Measurements from ENCODE around the gene SYT12. TPM values are rescaled to one million over a fixed set of nuclear protein-coding genes. Genes with fewer than 3 reads are reported as not detected.
A peak's percentile ranks its signal among the peaks of the same experiment; 100 is the strongest.

Gene SYT12
- total and polyA plus RNA-seq, 2 of the 13 experiments (the other 11 are each of a cell fraction or from before 2014, with no cell fraction given), result 0.01 to 0.02 TPM

DNA sequence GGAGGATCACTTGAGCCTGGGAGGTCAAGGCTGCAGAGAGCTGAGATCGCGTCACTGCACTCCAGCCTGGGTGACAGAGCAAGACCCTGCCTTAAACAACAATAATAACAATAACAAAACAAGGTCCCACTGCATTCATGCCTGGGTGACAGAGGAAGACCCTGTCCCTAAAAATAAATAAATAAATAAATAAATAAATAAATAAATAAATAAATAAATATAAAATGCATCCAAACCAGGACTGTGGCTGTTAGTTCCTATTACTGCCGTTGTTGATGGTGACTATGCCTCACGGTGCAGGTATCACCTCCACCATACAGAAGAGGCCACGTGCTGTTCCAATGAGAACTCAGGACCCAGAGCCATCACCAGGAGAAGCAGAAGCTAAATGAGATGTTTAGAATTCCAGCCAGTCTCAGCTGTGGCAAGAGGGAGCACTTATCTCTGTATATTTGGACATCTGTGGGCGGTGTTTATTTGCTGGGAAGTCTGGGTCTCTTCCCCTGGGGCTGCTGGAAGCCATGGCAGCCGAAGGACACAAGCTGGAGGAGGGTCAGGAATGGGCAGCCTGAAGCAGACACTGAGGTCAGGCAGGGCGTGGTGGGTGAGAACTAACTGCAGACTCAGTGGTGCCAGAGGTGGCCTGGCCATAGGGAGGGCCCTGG, 26.2 kb upstream of the SYT12 start (continued):
- TF ChIP-seq, protein P1, sequence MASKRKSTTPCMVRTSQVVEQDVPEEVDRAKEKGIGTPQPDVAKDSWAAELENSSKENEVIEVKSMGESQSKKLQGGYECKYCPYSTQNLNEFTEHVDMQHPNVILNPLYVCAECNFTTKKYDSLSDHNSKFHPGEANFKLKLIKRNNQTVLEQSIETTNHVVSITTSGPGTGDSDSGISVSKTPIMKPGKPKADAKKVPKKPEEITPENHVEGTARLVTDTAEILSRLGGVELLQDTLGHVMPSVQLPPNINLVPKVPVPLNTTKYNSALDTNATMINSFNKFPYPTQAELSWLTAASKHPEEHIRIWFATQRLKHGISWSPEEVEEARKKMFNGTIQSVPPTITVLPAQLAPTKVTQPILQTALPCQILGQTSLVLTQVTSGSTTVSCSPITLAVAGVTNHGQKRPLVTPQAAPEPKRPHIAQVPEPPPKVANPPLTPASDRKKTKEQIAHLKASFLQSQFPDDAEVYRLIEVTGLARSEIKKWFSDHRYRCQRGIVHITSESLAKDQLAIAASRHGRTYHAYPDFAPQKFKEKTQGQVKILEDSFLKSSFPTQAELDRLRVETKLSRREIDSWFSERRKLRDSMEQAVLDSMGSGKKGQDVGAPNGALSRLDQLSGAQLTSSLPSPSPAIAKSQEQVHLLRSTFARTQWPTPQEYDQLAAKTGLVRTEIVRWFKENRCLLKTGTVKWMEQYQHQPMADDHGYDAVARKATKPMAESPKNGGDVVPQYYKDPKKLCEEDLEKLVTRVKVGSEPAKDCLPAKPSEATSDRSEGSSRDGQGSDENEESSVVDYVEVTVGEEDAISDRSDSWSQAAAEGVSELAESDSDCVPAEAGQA (IDR thresholded peaks at IDR 0.05; ENCODE audit: low read depth), result no peak
- TF ChIP-seq, protein P1 (CRISPR knock-in tag; IDR thresholded peaks at IDR 0.05; ENCODE audit: borderline replicate concordance), result no peak
- TF ChIP-seq KLF16 (CRISPR knock-in tag; IDR thresholded peaks at IDR 0.05) (no peak), FOSL2 (CRISPR knock-in tag; IDR thresholded peaks at IDR 0.05) (peak; percentile 32; the same call in 1 of the 2 replicates), ZNF777 (CRISPR knock-in tag; IDR thresholded peaks at IDR 0.05) (no peak), BCL6 (CRISPR knock-in tag; IDR thresholded peaks at IDR 0.05) (peak; percentile 73), ZNF33B (CRISPR knock-in tag; IDR thresholded peaks at IDR 0.05) (no peak), FOXA1 (IDR thresholded peaks at IDR 0.05) (no peak), FOXA1 (CRISPR knock-in tag; IDR thresholded peaks at IDR 0.05) (peak; percentile 73), NFE2 (CRISPR knock-in tag; IDR thresholded peaks at IDR 0.05) (no peak), TGIF2 (CRISPR knock-in tag; IDR thresholded peaks at IDR 0.05) (no peak)
- TF ChIP-seq, protein P2, sequence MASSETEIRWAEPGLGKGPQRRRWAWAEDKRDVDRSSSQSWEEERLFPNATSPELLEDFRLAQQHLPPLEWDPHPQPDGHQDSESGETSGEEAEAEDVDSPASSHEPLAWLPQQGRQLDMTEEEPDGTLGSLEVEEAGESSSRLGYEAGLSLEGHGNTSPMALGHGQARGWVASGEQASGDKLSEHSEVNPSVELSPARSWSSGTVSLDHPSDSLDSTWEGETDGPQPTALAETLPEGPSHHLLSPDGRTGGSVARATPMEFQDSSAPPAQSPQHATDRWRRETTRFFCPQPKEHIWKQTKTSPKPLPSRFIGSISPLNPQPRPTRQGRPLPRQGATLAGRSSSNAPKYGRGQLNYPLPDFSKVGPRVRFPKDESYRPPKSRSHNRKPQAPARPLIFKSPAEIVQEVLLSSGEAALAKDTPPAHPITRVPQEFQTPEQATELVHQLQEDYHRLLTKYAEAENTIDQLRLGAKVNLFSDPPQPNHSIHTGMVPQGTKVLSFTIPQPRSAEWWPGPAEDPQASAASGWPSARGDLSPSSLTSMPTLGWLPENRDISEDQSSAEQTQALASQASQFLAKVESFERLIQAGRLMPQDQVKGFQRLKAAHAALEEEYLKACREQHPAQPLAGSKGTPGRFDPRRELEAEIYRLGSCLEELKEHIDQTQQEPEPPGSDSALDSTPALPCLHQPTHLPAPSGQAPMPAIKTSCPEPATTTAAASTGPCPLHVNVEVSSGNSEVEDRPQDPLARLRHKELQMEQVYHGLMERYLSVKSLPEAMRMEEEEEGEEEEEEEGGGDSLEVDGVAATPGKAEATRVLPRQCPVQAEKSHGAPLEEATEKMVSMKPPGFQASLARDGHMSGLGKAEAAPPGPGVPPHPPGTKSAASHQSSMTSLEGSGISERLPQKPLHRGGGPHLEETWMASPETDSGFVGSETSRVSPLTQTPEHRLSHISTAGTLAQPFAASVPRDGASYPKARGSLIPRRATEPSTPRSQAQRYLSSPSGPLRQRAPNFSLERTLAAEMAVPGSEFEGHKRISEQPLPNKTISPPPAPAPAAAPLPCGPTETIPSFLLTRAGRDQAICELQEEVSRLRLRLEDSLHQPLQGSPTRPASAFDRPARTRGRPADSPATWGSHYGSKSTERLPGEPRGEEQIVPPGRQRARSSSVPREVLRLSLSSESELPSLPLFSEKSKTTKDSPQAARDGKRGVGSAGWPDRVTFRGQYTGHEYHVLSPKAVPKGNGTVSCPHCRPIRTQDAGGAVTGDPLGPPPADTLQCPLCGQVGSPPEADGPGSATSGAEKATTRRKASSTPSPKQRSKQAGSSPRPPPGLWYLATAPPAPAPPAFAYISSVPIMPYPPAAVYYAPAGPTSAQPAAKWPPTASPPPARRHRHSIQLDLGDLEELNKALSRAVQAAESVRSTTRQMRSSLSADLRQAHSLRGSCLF (CRISPR knock-in tag; IDR thresholded peaks at IDR 0.05; ENCODE audit: borderline replicate concordance), result no peak
- TF ChIP-seq, protein P3, sequence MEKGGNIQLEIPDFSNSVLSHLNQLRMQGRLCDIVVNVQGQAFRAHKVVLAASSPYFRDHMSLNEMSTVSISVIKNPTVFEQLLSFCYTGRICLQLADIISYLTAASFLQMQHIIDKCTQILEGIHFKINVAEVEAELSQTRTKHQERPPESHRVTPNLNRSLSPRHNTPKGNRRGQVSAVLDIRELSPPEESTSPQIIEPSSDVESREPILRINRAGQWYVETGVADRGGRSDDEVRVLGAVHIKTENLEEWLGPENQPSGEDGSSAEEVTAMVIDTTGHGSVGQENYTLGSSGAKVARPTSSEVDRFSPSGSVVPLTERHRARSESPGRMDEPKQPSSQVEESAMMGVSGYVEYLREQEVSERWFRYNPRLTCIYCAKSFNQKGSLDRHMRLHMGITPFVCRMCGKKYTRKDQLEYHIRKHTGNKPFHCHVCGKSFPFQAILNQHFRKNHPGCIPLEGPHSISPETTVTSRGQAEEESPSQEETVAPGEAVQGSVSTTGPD (CRISPR knock-in tag; IDR thresholded peaks at IDR 0.05), result no peak
- TF ChIP-seq, protein P4, sequence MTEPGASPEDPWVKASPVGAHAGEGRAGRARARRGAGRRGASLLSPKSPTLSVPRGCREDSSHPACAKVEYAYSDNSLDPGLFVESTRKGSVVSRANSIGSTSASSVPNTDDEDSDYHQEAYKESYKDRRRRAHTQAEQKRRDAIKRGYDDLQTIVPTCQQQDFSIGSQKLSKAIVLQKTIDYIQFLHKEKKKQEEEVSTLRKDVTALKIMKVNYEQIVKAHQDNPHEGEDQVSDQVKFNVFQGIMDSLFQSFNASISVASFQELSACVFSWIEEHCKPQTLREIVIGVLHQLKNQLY (CRISPR knock-in tag; IDR thresholded peaks at IDR 0.05), result no peak
- TF ChIP-seq, protein P5, sequence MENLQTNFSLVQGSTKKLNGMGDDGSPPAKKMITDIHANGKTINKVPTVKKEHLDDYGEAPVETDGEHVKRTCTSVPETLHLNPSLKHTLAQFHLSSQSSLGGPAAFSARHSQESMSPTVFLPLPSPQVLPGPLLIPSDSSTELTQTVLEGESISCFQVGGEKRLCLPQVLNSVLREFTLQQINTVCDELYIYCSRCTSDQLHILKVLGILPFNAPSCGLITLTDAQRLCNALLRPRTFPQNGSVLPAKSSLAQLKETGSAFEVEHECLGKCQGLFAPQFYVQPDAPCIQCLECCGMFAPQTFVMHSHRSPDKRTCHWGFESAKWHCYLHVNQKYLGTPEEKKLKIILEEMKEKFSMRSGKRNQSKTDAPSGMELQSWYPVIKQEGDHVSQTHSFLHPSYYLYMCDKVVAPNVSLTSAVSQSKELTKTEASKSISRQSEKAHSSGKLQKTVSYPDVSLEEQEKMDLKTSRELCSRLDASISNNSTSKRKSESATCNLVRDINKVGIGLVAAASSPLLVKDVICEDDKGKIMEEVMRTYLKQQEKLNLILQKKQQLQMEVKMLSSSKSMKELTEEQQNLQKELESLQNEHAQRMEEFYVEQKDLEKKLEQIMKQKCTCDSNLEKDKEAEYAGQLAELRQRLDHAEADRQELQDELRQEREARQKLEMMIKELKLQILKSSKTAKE (CRISPR knock-in tag; IDR thresholded peaks at IDR 0.05; ENCODE audit: borderline replicate concordance), result peak; percentile 95

Data from HepG2 (cell line).